Measurements from ENCODE around the gene MRPL39.
A peak's percentile ranks its signal among the peaks of the same experiment; 100 is the strongest.

Gene MRPL39

DNA sequence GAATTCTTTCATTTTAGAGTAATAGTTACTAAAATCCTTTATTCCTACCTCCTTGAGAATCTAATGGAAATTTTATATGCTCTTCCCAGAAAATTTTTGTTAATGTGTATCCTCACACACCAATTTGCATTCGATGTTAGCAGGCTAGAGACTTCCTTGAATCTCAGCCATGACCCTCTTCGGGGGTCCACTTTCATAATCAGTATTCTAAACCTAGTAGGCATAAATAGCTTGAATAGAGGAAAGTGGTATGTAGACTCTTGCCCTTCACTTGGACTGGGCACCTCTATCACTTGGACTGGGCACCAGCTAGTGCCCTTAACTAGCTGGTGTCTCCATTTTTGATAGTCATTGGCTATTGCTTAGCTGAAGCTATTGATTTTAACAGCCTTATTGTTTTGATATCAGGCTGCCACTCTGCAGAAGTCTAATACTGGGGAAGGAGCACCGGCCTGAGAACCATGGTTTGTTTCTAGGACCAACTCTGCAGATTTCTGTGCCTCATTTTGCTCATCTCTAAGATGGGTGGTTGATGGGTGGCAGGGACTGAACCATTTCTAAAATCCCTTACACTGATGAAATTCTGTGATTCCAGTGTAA lies 42.8 kb downstream of the MRPL39 start:
- TF ChIP-seq, protein P1, sequence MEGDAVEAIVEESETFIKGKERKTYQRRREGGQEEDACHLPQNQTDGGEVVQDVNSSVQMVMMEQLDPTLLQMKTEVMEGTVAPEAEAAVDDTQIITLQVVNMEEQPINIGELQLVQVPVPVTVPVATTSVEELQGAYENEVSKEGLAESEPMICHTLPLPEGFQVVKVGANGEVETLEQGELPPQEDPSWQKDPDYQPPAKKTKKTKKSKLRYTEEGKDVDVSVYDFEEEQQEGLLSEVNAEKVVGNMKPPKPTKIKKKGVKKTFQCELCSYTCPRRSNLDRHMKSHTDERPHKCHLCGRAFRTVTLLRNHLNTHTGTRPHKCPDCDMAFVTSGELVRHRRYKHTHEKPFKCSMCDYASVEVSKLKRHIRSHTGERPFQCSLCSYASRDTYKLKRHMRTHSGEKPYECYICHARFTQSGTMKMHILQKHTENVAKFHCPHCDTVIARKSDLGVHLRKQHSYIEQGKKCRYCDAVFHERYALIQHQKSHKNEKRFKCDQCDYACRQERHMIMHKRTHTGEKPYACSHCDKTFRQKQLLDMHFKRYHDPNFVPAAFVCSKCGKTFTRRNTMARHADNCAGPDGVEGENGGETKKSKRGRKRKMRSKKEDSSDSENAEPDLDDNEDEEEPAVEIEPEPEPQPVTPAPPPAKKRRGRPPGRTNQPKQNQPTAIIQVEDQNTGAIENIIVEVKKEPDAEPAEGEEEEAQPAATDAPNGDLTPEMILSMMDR (IDR thresholded peaks at IDR 0.05; ENCODE audit: low read depth, low read length, missing control alignments): no peak
- H3K4me3 ChIP-seq (replicated peaks; ENCODE audit: low read depth, low read length): peak overlapping the region; percentile 67
- no peak for DNase-seq (ENCODE audit: extremely low read depth, low read depth)

DNA sequence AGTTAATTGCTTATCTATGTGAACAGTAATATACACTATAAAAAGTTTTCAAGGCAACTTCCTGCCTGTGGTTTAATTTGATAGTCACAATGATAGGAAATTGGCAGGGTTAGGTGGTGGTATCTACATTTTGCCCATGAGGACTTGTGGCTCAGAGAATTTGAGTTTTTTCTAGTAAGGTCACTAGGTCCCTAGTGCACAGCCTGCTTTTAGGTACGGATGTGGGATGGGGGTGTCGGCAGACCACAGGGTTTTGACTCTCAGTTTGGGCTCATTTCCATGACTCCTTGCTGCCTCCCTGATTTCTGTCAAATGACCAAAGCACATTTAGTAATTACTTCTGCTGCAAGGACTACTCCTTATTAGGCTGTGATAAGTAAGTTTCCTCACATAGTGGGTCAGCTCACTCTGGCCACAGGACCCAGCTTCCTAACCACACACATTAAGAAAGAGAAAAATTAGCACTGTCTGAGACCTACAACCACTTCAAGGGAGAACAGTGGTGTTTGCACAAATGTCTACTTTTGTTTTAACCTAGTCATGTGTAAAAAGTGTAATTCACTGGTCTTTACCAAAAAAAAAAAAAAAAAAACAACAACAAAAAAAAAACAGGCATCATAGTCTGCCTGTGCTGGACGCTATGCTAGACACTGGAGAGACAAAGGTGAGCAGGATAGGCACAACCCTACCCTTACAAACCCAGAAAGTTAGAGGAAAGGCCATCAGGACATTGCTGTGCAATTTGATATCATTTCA lies 43.7 kb downstream of the MRPL39 start:
- peak overlapping the region; percentile 67 for H3K4me3 ChIP-seq (replicated peaks; ENCODE audit: low read depth, low read length)
- no peak for DNase-seq (ENCODE audit: extremely low read depth, low read depth)
- TF ChIP-seq, protein P1 (IDR thresholded peaks at IDR 0.05; ENCODE audit: low read depth, low read length, missing control alignments): no peak

DNA sequence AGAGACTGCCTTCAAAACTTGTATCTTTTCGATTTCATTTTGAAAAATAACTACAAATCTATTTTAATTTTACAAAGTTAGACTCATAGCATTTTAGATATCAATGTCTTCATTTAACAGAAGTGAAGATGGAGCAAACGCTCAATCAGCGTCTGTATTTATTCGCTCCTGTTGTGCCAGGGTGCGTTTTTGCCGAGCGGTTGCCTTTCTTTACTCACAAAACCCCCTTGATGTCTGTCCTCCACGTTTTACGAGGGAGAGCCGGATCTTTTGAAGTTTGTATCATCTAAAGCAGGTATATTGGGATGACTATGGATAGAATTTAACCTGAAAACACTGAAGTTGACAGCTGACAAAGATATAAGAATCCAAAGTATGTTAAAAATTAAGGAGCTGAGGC lies 44.6 kb downstream of the MRPL39 start:
- DNase-seq (ENCODE audit: extremely low read depth, low read depth): no peak
- H3K4me3 ChIP-seq (replicated peaks; ENCODE audit: low read depth, low read length): peak overlapping the region; percentile 67
- TF ChIP-seq, protein P1 (IDR thresholded peaks at IDR 0.05; ENCODE audit: low read depth, low read length, missing control alignments): no peak

DNA sequence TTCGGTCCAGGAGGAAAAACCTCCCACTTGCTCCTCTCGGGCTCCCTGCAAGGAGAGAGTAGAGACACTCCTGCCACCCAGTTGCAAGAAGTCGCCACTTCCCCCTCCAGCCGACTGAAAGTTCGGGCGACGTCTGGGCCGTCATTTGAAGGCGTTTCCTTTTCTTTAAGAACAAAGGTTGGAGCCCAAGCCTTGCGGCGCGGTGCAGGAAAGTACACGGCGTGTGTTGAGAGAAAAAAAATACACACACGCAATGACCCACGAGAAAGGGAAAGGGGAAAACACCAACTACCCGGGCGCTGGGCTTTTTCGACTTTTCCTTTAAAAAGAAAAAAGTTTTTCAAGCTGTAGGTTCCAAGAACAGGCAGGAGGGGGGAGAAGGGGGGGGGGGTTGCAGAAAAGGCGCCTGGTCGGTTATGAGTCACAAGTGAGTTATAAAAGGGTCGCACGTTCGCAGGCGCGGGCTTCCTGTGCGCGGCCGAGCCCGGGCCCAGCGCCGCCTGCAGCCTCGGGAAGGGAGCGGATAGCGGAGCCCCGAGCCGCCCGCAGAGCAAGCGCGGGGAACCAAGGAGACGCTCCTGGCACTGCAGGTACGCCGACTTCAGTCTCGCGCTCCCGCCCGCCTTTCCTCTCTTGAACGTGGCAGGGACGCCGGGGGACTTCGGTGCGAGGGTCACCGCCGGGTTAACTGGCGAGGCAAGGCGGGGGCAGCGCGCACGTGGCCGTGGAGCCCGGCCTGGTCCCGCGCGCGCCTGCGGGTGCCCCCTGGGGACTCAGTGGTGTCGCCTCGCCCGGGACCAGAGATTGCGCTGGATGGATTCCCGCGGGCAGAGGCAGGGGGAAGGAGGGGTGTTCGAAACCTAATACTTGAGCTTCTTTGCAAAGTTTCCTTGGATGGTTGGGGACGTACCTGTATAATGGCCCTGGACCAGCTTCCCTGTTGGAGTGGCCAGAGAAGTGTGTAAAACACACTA lies 45.3 kb downstream of the MRPL39 start:
- TF ChIP-seq, protein P1 (IDR thresholded peaks at IDR 0.05; ENCODE audit: low read depth, low read length, missing control alignments): peak; percentile 15
- peak overlapping the region; percentile 67 for H3K4me3 ChIP-seq (replicated peaks; ENCODE audit: low read depth, low read length)
- peak; percentile 30 for DNase-seq (ENCODE audit: extremely low read depth, low read depth)

DNA sequence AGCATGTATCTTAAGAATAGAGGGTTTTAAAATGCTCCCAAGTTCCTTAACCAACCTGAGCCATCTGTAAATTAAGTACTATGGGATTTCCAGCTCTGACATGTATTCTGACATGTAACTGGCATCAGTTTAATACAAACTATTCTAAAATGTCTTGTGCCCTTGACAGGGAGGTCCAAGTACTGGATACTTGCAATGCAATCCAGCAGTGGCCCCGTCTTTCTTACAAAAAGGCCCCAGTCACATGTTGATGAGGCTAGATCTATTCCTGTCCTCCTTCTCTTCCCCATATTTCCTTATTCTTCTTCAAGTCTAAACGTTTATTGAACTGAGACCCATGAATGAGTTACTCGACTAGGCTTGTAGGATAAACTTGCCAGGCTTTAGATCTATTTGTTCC lies 46.4 kb downstream of the MRPL39 start:
- TF ChIP-seq, protein P1 (IDR thresholded peaks at IDR 0.05; ENCODE audit: low read depth, low read length, missing control alignments): no peak
- H3K4me3 ChIP-seq (replicated peaks; ENCODE audit: low read depth, low read length): no peak overlapping the region
- DNase-seq (ENCODE audit: extremely low read depth, low read depth): no peak

DNA sequence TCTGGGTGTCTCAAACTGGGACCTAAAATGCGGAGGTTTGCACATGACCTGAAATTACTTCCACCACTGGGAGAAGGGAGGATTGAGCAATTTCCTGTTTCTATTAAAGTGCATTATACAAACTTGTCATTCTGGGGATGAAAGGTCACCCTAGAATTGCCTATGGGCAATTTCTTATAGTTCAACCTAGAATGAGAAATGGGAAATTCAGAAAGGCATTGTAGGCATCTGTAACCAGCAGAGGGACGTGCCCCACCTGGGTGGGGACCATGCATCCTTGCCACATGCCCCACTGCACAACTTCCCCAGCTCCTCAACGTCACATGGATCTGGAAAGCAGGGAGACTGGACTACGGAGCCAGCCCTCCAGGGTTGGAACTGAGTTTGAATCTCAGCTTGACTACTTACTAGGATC lies 47.0 kb downstream of the MRPL39 start:
- no peak overlapping the region for H3K4me3 ChIP-seq (replicated peaks; ENCODE audit: low read depth, low read length)

More for the DNA sequence above, 47.0 kb downstream of the MRPL39 start:
- DNase-seq (ENCODE audit: extremely low read depth, low read depth): no peak
- TF ChIP-seq, protein P1 (IDR thresholded peaks at IDR 0.05; ENCODE audit: low read depth, low read length, missing control alignments): no peak

Data from HFF-Myc (cell line).